IPS-NIHi7 (cell line): ENCODE measurements around the gene ING5.

ENCODE experiments used
- DNase-seq: peaks from one replicate; pipeline ENCODE4 v3.0.0; 2012; ENCODE audit warnings: mixed read lengths; ENCODE audit errors: extremely low spot score

ING5 gene

DNA sequence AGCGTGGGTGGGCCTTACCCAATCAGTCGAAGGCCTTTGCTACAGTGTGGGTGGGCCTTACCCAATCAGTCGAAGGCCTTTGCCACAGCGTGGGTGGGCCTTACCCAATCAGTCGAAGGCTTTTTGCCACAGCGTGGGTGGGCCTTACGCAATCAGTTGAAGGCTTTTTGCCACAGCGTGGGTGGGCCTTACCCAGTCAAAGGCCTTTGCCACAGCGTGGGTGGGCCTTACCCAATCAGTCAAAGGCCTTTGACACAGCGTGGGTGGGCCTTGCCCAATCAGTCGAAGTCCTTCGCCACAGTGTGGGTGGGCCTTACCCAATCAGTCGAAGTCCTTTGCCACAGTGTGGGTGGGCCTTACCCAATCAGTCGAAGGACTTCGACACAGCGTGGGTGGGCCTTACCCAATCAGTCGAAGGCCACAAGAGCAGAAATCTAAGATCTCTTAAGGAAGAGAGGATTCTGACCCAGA, 58.5 kb downstream of the ING5 start:
- DNase-seq, result no peak

DNA sequence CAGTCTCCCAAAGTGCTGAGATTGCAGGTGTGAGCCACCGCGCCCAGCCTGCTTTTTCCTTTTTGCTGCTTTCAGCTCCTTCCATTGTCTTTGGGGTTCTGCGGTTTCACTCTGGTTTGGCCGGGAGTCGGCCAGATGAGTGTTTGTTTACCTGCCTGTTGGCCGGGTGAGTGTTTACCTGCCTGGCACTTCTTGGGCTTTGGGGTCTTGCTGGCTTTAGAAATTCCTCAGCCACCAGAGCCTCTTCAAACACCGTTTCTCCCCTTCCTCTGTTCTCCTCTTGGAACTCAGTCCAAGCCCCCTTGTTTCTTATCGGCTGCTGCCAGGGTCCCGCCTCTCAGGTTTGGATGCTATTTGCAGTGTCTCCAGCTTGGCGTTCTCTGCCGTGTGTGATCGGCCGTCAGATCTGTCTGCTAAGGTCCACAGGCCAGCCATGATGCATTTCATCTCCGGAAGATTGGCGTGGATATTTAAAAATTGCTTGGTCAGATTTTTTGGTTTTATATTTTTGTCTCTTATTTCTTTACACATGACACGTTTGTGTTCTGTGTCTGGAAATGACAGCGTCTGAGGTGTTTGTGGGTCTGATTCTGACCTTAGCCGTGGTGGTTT, 60.6 kb downstream of the ING5 start:
- DNase-seq, result no peak

DNA sequence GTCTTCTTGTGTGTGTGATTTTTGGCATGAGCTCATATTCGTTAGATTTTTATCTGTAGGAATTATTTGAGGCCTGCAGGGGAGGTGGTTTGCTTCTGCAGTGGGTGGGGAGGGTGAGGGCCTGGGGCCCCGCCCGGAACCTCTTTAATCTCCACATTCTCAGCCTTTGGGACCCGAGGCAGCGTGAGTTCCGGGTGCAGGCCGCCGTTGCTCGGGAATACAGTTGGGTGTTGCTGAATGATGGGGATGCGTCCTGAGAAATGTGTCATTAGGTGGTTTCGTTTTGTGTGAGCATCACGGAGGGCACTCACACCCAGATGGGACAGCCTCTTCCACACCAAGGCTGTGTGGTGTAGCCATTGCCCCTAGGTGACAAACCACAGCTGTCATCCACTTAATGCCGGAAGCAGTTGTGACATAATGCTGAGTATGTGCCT, 61.1 kb downstream of the ING5 start:
- DNase-seq, result no peak

DNA sequence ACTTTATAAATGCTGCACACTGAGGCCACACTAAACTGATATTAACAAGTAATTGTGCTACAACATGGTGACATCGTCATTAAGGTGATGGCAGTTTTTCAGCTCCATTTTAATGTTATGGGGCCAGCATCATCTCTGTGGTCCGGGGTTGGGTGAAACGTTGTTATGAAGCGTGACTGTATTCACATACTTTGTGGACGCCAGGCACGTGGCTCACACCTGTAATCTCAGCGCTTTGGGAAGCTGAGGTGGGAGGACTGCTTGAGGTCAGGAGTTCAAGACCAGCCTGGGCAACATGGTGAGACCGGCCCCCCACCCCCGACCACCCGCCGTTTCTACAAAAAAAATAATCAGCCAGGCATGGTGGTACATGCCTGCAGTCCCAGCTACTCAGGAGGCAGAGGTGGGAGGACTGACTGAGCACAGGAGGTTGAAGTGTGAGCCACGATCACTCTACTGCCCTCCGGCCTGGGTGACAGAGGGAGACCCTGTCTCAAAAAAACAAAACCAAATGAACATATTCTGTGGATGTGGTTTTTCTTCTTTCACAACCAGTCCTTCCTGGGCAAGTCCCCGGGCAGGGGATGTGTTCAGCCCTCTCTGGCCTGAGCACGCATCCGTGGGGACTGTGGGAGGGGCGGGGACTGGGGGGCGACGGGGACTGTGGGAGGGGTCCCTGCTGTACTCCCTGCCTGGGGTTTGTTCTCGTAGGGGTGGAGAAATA, 61.9 kb downstream of the ING5 start:
- no peak for DNase-seq

DNA sequence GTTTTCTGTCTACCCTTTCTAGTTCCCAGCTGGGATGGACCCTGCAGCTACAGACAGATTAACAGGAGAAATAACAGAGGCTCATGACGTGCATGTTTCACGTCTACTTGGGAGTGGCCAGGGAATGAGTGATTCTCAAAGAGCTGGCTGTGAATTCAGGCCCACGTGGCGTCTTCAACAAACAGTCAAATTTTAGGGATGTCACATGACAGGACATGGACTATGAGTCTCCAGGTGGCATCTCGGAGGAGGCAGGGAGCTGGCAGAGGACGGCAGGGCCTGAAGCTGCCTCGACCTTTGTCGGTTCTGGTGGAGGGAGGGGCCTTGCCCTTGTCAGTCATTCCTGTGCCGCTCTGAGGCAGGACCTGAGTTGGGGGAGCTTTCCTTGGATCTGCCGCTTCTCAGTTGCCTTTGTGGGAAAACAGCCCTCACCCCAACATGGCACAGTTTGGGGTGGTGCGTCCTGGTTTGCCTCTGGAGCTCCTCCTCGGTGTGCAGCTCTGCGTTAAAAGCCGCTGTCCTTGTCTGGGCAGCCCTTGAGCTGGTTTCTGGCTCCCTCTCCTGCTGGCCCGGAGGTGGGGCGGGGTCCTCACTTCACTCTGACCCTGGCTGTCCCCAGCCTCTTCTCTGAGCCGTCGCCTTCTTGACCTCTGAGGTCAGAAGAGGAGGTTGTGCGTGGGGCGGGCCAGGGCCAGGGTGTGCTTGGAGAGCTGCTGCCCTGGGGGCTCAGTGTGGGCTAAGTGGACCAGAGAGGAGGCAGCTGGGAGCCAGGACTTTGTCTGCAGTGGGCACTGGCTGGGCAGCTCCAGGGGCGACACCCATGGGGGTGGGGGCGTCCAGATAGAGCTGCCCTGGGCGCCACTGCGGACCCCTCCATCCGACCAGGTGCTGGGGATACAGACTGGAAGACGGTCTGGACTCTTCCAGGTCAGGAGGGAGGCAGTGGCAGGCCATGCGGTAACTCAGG, 62.7 kb downstream of the ING5 start:
- DNase-seq, result no peak

DNA sequence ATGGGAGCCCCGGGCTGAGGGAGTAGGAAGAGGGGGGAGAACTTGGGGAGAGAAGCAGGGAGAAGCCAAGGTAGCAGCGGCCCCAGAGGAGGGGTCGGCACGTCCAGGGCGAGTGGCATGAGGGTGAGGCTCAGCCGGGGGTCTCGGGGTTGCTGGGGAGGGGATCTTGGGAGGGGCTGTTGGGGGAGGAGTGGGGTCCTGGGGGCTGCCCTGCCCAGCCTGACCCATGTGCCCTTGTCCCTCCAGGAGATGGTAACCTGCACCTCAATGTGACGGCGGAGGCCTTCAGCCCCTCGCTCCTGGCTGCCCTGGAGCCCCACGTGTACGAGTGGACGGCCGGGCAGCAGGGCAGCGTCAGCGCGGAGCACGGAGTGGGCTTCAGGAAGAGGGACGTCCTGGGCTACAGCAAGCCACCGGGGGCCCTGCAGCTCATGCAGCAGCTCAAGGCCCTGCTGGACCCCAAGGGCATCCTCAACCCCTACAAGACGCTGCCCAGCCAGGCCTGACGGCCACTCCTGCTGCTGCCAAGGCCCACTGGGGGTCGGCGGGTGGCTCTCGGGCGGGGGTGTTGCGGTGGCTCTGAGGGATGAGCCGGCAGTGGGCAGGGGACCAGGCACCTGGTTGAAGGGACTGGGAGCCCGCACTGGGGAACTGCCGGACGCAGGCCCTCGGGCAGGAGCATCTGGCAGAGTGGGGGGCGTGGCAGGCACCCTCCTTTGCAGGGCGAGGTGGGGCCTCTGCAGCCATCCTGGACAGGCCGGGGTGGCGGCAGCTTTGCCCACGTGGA, 65.8 kb downstream of the ING5 start:
- no peak for DNase-seq

DNA sequence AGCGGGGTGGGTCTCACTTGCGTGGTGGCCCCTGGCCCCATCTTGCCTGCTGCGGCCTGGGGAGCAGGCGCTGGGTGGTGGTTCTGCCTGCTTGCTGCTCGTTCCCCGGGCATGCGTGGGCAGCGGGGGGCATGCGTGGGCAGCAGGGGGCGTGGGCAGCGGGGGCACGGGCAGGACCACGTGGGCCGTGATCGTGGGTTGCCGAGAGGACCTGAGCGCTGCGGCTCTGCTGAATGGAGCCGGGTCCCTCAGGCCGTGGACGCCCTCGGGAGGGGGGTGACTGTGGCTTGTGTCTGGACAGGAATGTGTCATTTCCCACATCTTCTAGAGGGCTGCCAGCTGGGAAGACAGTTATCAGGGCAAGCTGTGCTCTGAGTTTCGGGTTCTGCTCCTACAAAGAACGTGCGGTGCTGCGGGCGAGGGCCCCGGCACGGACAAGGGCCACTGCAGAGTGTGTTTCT, 66.4 kb downstream of the ING5 start:
- DNase-seq, result peak; percentile 7

DNA sequence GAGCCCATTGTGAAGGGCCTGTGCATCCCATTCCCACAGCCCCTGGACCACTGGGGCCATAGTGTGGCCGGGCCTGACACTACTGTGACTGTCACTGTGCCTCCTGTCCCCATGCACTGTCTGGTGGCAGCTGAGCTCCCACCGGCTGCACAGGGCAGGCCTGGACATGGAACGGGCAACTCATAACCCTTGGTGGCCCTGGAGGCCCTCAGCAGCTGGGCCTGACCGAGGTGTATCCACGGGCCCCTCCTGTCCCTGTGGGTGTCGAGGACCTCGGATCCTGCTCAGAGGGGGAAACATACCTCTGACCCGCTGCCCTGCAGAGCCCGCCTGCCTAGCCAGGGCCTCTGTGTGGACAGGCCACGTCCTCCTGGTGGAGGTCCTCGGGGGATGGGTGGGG, 67.0 kb downstream of the ING5 start:
- DNase-seq, result no peak

DNA sequence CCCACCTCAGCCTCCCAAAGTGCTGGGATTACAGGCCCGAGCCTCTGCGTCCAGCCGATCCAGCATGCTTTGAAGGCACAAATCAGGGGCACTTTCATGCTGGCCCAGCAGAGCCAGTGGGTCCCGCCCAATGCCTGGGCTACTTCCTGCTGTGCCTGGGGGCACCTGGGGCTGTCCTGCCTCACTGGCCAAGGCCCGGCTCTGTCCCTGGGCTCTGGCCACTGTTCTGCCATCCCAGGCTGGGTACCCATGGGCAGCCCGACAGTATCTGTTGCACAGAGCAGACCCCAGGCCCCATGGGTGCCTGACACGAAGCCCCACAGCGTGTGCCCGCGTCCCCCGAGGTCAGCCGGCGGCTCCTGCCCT, 68.0 kb downstream of the ING5 start:
- no peak for DNase-seq

DNA sequence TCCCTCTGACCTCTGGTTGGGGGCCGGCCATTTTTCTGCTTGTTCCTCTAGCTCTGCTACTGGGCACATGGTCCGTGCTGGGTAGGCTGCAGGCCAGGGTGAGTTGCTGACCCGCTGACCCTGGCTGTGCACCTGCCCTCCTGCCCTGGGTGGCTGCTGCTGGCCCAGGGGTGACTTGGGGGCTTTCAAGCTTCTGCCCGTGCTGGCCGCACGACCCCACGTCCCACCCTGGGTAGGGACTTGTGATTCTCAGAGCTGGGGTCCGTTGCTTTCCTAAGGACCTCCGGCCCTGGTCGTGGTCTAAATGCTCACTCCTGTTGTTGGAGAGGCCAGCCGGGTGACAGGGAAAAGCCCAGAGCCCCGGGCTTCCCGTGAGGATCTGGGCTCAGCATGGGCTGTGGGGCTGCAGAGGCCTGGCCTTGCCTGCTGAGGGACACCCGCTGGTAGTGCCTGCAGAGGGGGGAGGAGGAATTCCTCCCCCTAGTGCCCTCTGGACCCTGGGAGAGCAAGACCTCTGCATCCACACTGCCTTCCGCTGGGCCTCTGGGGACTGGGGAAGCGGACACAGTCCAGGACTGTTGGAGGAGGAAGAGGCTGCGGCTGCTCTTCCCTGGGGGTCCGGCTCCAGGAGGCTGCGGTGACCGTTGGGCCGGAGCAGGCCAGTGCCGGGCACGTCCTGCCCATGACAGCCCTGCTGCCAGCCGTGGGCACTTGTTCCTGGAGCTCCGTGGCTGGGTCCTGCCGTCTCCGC, 68.5 kb downstream of the ING5 start:
- DNase-seq, result peak; percentile 47

DNA sequence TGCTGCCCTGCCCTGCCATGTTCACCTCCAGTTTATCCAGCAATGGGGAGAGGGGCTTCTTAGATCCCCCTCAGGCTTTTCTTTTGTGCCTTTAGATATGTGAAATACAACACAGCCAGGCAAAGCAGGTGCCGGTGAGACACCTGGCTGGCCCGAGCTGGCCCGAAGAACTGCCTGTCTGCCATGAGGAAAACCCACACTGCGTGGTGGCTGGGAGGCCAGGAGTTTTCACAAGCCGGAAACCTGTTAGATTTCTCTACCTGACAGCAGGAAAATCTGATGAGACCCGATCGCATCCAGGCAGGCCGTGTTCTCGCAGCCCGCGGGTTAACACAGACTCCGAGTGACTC, 69.1 kb downstream of the ING5 start:
- peak; percentile 17 for DNase-seq

DNA sequence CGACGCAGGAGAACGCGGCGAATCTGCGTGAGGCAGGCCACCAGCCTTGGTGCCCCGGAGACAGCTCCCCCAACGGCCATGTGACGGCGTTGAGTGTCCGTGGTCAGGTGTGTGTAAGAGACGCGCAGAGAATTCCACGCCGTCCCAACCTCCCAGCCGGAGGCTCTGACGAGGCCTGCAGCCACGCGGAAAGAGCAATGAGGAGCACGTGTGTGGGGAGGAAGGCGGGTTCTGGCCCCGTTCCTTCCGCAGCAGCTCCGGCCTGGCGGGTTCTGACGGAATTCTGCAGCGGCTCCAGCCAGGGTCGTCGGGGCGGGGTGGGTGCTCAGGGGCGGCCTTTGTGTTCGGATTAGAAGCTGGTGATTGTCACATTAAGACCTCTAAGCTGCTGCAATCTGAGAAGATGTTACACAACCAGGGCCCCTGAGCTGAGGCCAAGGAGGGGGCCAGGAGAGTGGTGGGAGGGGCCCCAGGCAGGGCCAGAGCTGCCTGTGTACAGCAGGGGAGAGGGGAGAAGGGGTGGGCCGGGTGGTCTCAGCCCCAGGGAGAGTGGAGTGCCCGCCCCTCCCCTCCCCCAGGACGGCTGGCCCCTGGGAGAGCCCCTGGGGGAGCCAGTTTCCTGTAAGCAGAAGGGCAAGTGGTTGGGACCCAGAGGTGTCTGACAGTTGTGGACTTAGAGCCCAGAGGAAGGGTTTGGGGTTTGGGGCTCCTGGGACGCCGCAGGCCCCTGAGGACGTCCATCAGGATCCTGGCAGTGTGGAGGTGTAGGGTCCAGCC, 69.6 kb downstream of the ING5 start:
- peak; percentile 43 for DNase-seq

DNA sequence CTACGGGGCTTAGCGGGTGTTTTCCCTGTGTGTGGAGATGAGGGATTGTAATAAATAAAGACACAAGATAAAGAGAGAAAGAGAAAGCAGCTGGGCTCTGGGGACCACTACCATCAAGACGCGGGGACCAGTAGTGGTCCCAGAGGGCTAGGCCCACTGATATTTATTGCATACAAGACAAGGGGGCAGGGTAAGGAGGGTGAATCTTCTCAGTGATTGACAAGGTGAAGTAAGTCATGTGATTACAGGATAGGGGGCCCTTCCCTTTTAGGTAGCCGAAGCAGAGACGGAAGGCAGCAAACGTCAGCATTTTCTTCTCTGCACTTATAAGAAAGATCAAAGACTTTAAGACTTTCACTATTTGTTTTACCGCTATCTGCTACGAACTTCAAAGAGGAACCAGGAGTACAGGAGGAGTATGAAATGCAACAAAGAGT, 70.2 kb downstream of the ING5 start:
- DNase-seq, result no peak

DNA sequence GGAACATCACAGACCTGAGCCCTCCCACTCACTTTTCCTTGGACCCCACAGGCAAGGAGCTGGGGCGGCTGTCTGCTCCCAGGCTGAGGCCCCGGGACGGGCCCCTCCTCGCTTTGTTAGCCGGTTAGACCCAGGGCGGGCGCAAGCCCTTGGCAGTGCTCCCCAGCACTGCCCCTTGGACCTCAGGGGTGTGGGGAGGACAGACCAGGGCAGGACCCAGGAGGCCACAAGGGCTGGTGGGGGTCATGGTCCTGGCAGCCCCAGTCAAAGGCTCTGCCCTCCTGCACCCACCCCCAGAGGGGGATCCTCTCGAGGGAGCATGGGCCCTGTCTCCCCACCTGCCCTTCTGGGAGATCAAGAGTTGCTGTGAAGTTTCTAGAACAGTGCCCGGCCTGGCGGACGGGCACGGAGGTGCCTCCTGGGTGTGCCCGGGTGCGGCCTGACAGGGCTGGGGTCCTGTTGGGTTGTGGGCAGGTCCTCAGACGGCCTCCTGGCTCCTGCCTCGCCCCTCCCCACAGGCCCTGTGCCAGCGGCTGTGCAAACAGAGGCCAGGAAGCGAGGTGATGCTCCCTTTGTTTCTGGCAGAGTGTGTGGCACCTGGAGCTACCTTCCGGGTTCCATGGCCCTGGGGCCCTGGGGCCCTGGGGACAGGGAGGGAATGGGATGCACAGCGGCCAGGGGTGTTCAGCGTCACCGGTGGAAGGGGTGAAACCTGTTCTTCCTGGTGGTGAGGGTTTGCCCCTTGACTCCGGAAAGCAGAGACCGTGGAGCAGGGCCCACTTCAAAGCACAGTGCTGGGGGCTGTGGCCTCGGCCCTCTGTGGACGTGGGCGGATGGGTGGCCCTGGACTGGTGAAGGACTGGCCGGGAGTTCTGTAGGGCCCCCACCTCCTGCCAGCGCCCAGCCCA, 71.9 kb downstream of the ING5 start:
- no peak for DNase-seq

DNA sequence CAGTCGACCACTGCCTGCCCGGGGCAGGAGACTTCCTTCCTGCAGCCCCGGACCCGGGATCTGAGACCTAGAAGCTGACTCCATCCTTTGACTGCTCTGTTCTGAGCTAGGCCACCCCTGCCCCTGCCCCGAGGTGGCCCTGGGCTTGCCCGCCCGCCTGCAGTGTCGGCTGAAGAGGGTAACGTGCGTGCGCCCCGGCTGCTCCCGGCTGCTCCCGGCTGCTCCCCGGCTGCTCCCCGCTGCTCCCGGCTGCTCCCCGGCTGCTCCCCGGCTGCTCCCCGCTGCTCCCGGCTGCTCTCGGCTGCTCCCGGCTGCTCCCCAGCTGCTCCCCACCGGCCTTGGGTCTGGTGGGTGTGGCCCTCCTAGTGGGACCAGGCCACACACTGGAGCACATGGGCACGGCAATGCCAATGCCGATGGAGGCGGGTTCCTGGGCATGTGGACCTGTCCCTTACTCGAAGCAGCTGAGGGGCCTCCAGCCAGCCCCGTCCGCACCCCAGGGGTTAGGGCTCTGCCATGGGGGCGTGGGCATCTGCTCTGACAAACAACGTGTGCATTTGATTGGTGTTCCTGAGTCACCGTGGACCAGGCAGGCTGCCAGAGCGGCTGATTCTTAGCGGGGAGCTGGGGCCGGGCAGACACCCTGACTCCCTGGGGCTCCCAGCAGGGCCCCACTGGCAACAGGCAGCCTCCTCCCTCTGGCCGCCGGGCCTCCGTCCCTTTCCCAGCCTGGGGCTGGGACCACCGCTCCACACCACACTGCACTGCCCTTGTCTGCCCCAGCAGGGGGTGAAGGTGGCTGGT, 72.8 kb downstream of the ING5 start:
- peak; percentile 10 for DNase-seq

DNA sequence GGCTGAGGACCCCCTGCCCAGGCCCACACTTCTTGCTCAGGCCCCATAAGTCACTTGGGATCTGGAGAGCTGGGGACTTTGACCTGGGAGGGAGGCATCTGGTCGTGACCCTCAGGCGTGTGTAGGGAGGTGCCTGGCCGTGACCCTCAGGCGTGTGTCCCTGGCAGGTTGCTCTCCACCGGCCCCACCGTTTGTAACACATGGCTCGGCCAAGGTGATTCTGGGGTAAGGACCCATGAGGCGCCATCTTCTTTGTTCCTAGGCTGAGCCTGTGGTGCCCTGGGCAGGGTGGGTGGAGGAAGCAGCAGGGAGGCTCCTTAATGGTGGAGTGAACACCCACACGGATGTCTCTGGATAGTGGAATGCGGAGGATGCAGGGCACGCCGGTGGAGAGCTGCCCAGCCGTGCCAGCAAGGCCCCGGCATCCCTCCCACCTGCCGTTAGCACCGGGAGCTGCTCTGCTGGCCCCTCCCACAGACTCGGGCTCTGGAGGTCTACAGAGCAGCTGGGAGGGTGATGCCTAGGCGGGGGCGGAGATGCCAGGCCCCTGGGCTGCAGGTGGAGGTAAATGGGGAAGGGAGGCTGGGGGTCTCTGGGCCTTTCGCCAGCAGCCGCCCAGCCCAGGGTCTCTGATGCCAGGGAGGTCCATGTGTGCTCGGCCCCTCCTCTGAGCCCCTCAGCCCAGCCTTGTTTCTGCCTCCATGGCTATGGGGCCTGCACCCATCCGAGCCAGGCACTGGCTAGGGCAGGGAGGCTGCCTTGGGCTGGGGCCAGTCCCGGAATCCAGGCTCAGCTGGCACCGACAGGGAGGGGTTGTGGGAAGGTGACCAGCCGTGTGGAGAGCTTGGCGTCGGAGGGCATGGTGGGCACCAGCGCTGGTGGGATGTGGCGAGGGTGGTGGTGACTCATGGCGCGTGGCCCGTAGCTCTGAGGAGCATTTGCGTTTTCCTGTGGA, 73.7 kb downstream of the ING5 start:
- DNase-seq, result peak; percentile 11
